CD4-positive, alpha-beta T cell treated with Interleukin-4 for 1 hour (primary cell): Measurements from ENCODE around the gene IGSF9.
A peak's percentile ranks its signal among the peaks of the same experiment; 100 is the strongest.

Source experiments
- DNase-seq, 2 donors: peaks; one replicate each; pipeline ENCODE4 v3.0.0-alpha.2; 2020 to 2022

IGSF9 gene

DNA sequence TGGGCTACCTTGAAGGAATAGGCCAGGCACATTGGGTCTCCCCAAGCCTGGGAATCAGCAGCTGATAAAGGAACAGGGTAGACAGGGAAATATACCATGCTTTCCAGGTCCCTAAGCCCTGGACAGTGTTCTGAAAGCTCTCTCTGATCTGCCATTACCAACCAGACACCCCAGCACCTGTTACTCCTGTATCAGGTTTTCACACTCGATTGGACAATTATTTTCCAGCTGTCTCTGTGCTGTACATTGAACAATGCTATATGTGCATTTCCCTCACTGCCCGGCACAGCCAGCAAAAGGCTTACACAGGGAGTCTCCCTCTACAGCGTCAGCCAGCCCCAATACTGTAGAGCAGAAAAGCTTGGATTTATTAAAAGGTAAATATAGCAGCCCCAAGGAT, 50.1 kb downstream of the IGSF9 start:
- DNase-seq: no peak

DNA sequence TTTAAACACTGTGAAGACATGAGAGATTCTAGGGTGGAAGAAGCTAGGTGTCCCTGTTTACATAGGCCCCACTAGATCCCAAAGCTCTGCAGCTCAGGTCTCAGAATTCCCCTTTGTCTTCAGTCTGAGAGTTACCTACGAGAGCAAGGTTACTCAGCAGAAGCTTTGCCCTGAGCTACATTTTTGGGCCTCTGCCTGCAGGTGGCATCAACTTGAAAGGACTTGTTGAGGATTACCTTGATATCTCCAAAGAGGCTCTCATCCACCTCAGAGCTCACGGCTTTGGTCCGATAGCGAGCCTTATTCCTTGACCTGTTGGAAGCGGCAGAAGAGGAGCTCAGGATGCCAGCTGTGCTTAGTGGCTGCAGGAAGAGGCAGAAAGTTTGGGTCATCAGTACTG, 52.5 kb downstream of the IGSF9 start:
- no peak for DNase-seq

DNA sequence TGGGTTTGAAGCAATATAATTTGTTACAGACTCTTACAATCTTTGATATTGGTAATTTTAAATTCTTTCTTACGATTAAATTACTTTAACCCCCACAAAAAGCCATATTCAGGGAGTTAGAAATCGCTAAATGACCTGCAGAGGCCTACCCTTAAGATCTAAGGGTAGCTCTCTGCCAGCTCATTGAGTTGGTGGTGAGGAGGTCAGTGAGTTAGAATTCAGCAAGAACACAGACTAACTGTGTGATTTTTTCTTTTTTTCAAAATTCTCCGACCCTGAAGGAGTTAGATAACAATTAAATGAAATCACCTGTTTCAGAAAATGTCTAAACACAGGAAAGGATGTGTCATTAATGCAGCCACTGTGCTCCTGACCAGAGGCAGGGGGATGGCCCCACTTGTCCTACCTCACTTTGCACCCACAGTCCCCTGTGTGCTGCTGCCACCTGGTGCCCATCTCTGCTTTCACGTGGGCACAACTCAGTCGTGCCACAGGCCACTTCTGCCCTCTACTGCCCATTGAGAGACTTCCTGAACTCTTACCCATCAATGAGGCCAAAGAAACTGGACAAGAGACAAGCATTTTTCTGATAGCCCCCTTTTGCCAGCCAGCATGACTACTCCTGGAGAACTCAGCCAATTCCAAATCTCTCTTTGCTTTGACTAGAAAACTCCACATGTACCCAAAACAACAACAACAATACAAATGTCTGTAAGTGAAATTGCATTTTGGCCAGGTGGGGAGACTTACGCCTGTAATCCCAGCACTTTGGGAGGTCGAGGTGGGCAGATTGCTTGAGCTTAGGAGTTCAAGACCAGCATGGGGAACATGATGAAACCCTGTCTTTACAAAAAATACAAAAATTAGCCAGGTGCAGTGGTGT, 53.9 kb downstream of the IGSF9 start:
- peak; percentile 85 to 86 for DNase-seq

DNA sequence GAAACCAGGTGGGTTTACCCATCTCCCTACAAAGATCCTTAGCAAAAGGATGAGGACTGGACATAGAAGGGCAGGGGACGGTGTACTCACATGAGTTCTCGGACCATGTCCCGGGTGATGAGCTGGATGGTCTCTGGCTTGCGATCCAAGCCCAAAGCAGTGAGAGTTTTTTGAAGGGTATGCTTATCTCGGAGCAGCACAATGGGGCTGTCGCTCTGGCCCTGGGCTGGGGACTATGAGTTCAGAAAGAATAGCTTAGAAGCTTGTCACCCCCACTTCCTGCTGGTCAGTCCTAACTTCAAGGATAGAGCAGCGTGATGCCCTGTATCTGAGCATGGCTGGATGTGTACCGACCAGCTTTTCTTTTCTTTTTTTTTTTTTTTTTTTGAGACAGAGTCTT, 55.0 kb downstream of the IGSF9 start:
- DNase-seq: no peak

DNA sequence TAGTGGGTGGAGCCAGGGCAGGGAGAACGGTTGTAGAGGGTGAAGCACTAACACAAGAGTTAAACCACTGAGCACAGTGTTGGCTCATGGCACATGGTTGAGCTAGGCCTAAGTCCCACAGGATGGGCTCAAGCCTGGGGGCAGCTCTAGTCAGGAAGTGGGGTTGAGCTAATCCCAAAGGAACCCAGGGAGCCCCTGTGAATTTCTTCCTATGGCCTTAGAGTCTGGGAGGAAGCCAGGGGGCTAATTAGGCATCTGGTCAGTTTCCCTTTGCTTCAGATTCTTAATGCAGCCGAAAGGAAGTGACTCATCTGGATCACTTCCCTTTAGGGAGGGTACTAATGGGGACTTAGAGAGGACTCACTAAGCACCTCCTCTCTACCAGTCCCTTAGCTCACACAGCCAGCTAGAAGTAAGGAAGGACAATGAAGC, 55.6 kb downstream of the IGSF9 start:
- peak in 1 of 2 donors; percentile 35 for DNase-seq

DNA sequence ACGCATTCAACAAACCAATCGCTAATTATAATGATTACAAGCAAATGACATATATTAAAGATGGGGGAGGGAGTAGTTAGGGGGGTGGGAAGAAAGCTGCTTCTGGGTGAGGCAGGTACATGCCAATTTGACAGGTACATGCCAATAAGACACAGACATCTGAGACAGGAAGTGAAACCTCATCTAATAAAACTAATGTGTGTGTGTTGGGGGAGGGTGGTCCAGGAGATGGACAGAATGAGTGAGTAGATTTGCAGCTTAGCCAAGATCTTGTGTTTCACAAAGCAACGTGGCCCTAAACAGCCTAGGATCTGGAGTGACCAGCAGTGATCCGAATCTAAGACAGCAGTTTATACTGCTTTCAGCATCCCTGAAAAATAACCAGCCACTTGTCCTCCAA, 56.2 kb downstream of the IGSF9 start:
- DNase-seq: no peak

DNA sequence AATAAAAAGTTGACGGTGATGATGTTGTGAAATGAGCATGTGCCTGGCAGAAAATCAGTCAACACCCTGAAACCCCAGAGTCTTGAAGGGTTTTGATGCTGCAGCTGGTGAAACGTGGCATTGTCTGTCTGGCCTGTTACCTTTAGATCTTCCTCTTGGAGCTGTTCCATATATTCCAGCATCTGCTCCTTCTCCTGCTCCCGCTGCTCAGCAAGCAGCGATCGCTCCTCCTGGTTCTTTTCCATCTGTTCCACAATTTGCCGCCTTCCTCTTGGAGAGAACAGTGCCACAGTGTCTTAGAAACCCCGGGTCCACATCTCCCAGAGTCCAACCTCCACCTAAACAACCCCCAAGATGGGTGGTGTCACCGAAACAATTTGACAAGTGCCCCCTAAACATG, 61.1 kb downstream of the IGSF9 start:
- DNase-seq: no peak

DNA sequence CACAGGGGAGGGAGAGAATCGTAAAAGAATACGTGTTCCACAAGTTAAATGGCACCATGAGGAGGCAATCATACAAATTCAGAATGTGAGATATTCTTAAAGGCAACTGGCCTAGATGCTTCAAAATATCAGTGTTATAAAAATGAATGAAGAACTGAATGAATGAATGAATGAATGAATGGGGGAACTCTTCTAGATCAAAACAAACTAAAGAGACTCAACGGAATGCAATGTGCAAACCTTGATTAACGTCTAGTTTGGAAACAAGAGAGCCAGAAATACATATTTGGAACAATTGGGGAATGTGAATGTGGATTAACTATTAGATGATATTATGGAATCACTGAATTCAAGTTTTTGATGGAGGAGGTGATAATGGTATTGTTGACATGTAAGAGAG, 62.3 kb downstream of the IGSF9 start:
- DNase-seq: no peak

DNA sequence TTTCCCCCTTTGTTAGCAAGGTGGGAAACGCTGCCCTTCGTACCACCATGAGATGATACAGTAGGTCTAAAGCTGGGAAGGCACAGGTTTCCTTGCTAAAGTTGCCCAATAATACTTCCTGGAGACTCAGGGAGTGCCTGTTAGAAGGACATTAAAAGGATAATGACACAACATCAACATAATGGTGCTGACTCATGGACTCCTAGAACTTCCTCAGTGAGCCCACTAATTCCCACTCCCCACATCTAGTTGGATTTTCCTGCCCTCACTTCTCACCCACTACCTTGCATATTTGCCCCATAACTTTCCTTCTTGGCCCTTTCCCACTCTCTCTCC, 62.9 kb downstream of the IGSF9 start:
- DNase-seq: no peak

DNA sequence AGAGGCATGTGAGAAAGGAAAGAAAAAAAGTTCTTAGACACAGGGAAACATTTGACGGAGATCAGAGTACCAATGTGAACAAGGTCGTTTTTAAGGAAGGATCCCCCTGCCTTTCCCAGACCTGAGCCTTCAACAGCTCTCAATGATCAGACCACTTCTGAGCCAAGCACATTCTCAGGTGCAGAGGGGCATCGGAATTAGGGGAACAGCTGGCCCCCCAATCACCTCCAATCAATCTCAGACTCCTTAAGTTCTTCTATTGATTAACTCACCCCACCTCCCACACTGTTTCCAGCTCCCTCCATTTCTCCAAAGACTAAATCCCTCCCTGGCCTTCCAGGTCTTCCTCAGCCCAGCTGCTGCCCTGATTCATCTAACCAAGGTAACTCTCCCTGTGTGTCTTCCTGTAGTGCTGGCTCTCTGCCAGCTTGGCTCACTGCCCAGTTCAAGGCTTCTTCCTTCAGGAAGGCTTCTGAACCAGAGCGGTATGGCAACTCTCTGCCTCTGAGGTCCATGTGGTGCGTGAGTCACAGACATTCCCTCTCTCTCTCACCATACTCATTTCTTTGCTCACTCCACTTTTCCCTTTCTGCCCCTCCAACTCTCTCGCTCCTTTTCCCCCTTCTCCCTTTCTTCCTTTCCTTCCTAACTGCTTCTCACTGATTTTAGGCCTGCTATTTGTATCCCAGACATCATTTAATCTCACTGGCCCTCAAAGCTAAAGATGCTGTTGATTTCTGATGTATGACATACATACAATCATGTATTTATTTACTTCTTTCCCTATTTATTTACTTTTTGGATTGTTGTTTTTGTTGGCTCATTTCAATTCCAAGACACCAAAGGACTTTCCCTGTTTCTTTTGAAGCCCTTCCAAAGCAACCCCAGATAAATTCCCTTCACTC, 63.5 kb downstream of the IGSF9 start:
- peak; percentile 42 to 43 for DNase-seq

DNA sequence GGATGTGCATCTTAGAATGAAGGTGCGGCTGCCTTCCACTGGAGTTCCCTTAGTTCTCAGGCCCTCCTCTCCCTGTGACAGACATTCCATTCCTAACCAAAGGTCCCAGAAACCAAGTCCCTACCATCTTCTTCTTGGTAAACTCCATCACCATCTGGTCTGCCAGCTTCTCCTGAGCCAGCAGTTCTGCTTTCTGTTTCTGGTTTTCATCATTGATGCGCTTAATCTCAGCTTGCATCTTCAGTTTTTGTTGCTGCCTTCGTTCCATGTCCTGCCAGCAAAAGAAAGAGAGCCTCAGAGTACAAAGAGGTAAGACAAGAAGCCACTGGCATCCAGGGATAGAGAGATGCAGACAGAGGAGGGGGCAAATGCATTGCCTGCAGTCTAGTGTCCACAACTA, 65.0 kb downstream of the IGSF9 start:
- no peak for DNase-seq

DNA sequence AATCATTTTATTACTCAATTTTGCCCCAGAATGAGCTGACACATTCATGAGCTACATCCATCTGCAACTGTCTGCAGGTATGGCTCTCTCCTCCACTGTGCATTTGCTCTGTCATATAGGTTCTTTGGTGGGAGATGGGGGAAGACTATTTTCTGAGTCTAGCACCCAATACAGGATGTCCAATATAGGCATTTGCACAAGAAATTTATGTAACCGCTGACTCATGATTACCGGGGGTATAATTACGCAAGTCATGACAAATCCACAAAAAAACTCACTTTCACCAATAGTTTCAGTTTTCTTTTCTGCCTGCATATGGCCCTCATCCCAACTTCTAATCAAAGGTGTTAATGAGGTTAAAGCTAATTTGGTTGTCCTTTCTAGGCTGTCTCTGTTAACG, 65.4 kb downstream of the IGSF9 start:
- DNase-seq: no peak

DNA sequence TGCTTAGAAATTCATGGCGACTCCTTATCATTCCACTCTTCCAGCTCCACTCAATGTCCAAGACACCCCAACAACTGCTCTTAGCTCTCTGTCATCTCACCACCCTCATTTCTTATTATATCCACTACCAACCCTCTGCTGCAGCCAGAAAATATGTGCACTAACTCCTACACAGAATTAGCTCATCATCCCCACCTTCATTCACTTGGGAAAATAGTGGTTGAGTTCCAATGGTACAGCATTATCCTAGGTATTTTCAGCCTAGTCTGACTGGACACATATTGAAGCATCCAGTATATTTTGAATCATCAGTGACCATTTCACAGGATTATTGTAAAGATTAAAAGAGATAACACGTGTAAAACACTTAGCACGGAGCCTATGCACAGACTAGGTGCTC, 66.3 kb downstream of the IGSF9 start:
- no peak for DNase-seq

DNA sequence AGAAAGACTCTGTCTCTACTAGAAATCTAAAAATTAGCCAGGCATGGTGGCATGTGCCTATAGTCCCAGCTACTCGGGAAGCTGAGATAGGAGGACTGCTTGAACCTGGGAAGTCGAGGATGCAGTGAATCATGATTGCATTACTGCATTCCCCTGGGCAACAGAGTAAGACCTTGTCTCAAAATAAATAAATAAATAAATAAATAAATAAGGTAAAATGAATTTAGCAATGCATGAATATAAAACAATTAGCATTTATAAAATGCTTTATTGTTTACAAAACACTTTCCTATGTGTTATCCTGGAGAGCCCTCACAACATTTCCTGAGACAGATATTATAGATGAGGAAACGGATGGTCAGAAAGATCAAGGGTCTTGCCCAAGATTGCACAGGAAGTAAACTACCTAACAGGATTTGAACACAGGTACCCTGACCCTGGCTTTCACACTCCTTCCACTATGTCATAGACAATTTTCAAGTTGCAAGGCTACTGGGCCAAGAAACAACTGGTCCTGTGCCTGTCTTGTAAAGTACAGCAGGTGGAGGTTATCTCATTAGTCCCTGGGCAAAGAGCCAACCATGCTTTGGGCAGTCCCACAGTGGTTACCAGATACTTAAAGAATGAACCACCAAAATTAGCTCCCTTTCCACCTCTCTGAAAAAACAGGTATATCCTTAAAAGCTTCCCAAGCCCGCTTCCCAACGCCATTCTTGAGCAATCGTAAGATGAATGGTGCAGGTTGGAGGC, 67.5 kb downstream of the IGSF9 start:
- no peak for DNase-seq
